EL (cell line): ENCODE measurements around the gene PCDHGB3.

Experiments used
- DNase-seq: peaks from one replicate; pipeline ENCODE4 v3.0.0-alpha.2; 2016

Gene PCDHGB3

GRCh38 chr5:141421489-141421855, 51.4 kb downstream of the PCDHGB3 start:
- peak; percentile 18 for DNase-seq
